Liver (tissue), 9 donors: ENCODE results near the gene DKK2. TPM values are rescaled to one million over a fixed set of nuclear protein-coding genes. Genes with fewer than 3 reads are reported as not detected.

Source experiments
- DNase-seq: peaks from one replicate; pipeline ENCODE4 v3.0.0-alpha.2; 2017; ENCODE audit warnings: low spot score
- H3K27ac ChIP-seq, 2 donors: one replicate each; pipeline ENCODE4 v1.7.0; 2013; ENCODE audit warnings: inconsistent platforms in 2 of 2, low read length in 2 of 2, control low read depth in 1 of 2, low read depth in 1 of 2, mild to moderate bottlenecking in 1 of 2
- H3K27me3 ChIP-seq, 4 donors: one replicate each; pipeline versions ENCODE4 v1.6.1 to v1.7.0; 2013; ENCODE audit warnings: low read length in 3 of 4, inconsistent platforms in 1 of 4, mild to moderate bottlenecking in 1 of 4, moderate library complexity in 1 of 4; ENCODE audit not compliant: control insufficient read depth in 4 of 4, insufficient read depth in 4 of 4
- H3K36me3 ChIP-seq, 4 donors: one replicate each; pipeline versions ENCODE4 v1.6.1 to v1.7.0; 2013; ENCODE audit warnings: low read length in 3 of 4, mild to moderate bottlenecking in 3 of 4, low read depth in 1 of 4, moderate library complexity in 1 of 4; ENCODE audit not compliant: control insufficient read depth in 4 of 4, insufficient read depth in 3 of 4
- H3K4me1 ChIP-seq, 4 donors: one replicate each; pipeline versions ENCODE4 v1.6.1 to v1.7.0; 2013; ENCODE audit warnings: low read length in 3 of 4, mild to moderate bottlenecking in 3 of 4, moderate library complexity in 1 of 4; ENCODE audit not compliant: control insufficient read depth in 4 of 4, insufficient read depth in 4 of 4
- H3K4me3 ChIP-seq, 3 donors: one replicate each; pipeline versions ENCODE4 v1.6.1 to v1.7.0; 2013; ENCODE audit warnings: low read length in 3 of 3, control low read depth in 1 of 3, low read depth in 1 of 3, mild to moderate bottlenecking in 1 of 3
- H3K9ac ChIP-seq, 2 donors: one replicate each; pipeline ENCODE4 v1.7.0; 2013; ENCODE audit warnings: low read length in 2 of 2, mild to moderate bottlenecking in 2 of 2, moderate library complexity in 2 of 2, control low read depth in 1 of 2, low read depth in 1 of 2
- H3K9me3 ChIP-seq, 4 donors: one replicate each; pipeline versions ENCODE4 v1.6.1 to v1.7.0; 2013; ENCODE audit warnings: low read length in 3 of 4; ENCODE audit not compliant: control insufficient read depth in 4 of 4
- CTCF ChIP-seq: fragments of 150-350 bp; IDR thresholded peaks from 2 replicates; pipeline ENCODE4 v1.5.1; 2017; ENCODE audit warnings: improper control_type of control experiment, low read depth, low read length; ENCODE audit not compliant: missing input control
- EGR1 ChIP-seq, 2 donors: IDR thresholded peaks; 2 replicates each; pipeline ENCODE4 v1.6.1; 2016 to 2018; ENCODE audit warnings: antibody characterized with exemption in 2 of 2, low read depth in 2 of 2
- FOXA1 ChIP-seq: IDR thresholded peaks from 2 replicates; pipeline ENCODE4 v1.6.1; 2016; ENCODE audit warnings: antibody characterized with exemption
- FOXA2 ChIP-seq: IDR thresholded peaks from 2 replicates; pipeline ENCODE4 v1.6.1; 2016; ENCODE audit warnings: antibody characterized with exemption
- GABPA ChIP-seq, 2 donors: IDR thresholded peaks in 1 of 2; conservative IDR thresholded peaks in 1 of 2; 2 replicates each; pipeline ENCODE4 v1.6.1; 2016; ENCODE audit warnings: antibody characterized with exemption in 2 of 2, mild to moderate bottlenecking in 1 of 2, moderate library complexity in 1 of 2
- HNF4G ChIP-seq: IDR thresholded peaks from 2 replicates; pipeline ENCODE4 v1.6.1; 2016; ENCODE audit warnings: antibody characterized with exemption
- MAX ChIP-seq: IDR thresholded peaks from 2 replicates; pipeline ENCODE4 v1.6.1; 2016; ENCODE audit warnings: antibody characterized with exemption
- NR2F2 ChIP-seq: IDR thresholded peaks from 2 replicates; pipeline ENCODE4 v1.6.1; 2016; ENCODE audit warnings: antibody characterized with exemption
- REST ChIP-seq: IDR thresholded peaks from 2 replicates; pipeline ENCODE4 v1.6.1; 2016; ENCODE audit warnings: antibody characterized with exemption, mild to moderate bottlenecking
- SP1 ChIP-seq: IDR thresholded peaks from 2 replicates; pipeline ENCODE4 v1.6.1; 2018; ENCODE audit warnings: antibody characterized with exemption, mild to moderate bottlenecking
- TAF1 ChIP-seq: conservative IDR thresholded peaks from 2 replicates; pipeline ENCODE4 v1.6.1; 2016; ENCODE audit warnings: antibody characterized with exemption, mild to moderate bottlenecking
- YY1 ChIP-seq: IDR thresholded peaks from 2 replicates; pipeline ENCODE4 v1.6.1; 2016; ENCODE audit warnings: antibody characterized with exemption, mild to moderate bottlenecking
- WGBS: extraction: QIAGEN DNeasy Blood & Tissue Kit; methylation state at CpG from one replicate; pipeline ENCODE4 v1.1.7; 2013; 5-methylcytosine and 5-hydroxymethylcytosine counted together
- polyA plus RNA-seq, 2 donors: library from polyadenylated mRNA; stranded (reverse) in 1 of 2; unstranded in 1 of 2; fragments of 200-250 nt in 1 of 2; fragments of >200 nt in 1 of 2; fragmentation: Nextera tagmentation in 1 of 2; extraction: Ambion mirVana in 1 of 2; gene quantifications; one replicate each; pipeline versions ENCODE4 v1.2.1 to v1.2.3, GENCODE V29; 2013 to 2015
- total RNA-seq, 2 donors: library from RNA; depleted of rRNA; stranded (reverse); fragments of >200 nt; gene quantifications; one replicate each; pipeline ENCODE4 v1.2.3, GENCODE V29; 2014
- donor health status: healthy.
- donor health status: healthy.
- donor health status: healthy.
- donor health status: healthy.
- donor health status: healthy.

Gene DKK2
- total and polyA plus RNA-seq, 4 donors: 0.07 to 0.33 (median 0.21) TPM

GRCh38 chr4:107034091-107034995 lies 1.8 kb downstream of the DKK2 start (continued):
- TF ChIP-seq REST (no peak), HNF4G (no peak), CTCF (no peak)

- DNase-seq: no peak
- Histone ChIP-seq H3K9me3 (peaks cover 0 to 7% (median under 1%) of the 10 kb centered on the region in 4 donors), H3K4me1 (no peaks in the 10 kb centered on the region), H3K27ac (no peak overlapping the region), H3K4me3 (no peak overlapping the region), H3K36me3 (no peaks in the 10 kb centered on the region), H3K9ac (no peak overlapping the region), H3K27me3 (peaks cover 0 to 2% (median 0%) of the 10 kb centered on the region in 4 donors)
- 55% methylated on average over 1 of the region's 1 CpG for WGBS
- TF ChIP-seq GABPA (IDR thresholded peaks at IDR 0.05 in 1 of 2, conservative IDR thresholded peaks at IDR 0.05 in 1 of 2) (no peak), SP1 (no peak), CTCF (no peak), FOXA1 (no peak), NR2F2 (no peak), EGR1 (IDR thresholded peaks at IDR 0.05; ENCODE audit: low read depth in 2 of 2) (no peak), TAF1 (no peak), YY1 (no peak), REST (no peak), MAX (no peak), FOXA2 (no peak)
Observed at GRCh38 chr4:107027379-107027778, 8.7 kb downstream of the DKK2 start.
